Measurements from ENCODE around the gene BYSL.

DNA sequence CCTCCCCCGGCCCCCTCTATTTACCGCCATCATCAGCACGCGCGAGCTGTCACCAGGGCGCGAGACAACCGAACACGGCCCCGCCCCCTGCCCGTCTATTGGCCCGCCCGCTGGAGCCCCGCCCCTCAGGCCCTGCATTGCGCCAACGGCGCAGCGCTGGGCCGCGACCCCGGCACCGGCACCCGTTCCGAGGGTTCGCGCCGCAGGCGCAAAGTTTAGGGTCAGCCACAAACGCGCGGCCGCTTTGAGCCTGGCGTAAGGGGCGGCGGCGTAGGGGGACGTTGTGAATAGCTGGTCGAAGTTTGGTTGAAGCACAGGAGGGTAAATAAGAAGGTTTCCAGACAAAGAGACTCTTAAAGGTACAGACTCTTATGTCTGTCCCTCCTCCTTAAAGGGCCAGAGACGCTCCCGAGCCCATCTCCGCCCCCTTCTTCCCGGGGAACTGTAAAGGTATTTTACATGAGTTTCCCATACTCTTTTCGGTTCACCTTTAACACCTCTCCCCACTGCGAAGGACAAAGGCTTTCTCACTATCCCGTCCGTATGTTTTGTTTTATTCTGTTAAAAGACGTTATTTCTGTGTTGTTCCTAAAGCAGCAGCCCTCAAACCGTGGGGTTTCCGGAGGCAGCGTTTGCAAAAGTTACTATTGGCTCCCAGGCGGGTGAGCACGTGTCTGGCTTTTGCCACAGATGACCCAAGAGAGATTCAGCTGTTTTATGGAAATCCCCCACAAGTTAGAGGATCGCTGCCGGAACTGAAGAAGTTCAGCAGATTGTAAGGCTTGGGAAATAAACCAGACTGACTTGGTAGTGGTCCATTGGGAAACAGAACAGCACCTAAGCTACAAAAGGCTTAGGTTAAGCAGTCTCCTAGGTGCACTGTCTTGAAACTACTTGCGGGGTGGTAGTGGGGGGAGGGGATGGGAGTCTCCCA, 25.7 kb upstream of the BYSL start, which contains the start of gene USP49:
- TF ChIP-seq, protein P1, sequence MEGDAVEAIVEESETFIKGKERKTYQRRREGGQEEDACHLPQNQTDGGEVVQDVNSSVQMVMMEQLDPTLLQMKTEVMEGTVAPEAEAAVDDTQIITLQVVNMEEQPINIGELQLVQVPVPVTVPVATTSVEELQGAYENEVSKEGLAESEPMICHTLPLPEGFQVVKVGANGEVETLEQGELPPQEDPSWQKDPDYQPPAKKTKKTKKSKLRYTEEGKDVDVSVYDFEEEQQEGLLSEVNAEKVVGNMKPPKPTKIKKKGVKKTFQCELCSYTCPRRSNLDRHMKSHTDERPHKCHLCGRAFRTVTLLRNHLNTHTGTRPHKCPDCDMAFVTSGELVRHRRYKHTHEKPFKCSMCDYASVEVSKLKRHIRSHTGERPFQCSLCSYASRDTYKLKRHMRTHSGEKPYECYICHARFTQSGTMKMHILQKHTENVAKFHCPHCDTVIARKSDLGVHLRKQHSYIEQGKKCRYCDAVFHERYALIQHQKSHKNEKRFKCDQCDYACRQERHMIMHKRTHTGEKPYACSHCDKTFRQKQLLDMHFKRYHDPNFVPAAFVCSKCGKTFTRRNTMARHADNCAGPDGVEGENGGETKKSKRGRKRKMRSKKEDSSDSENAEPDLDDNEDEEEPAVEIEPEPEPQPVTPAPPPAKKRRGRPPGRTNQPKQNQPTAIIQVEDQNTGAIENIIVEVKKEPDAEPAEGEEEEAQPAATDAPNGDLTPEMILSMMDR (IDR thresholded peaks at IDR 0.05), result no peak
- peak in 2 of 4 donors; percentile 49 to 50 for TF ChIP-seq POLR2A (IDR thresholded peaks at IDR 0.05)
